Liver (tissue), 9 donors: ENCODE data around the gene FZD10. TPM values are rescaled to one million over a fixed set of nuclear protein-coding genes. Genes with fewer than 3 reads are reported as not detected.

ENCODE experiments used
- DNase-seq: peaks from one replicate; pipeline ENCODE4 v3.0.0-alpha.2; 2017; ENCODE audit warnings: low spot score
- H3K27ac ChIP-seq, 2 donors: one replicate each; pipeline ENCODE4 v1.7.0; 2013; ENCODE audit warnings: inconsistent platforms in 2 of 2, low read length in 2 of 2, control low read depth in 1 of 2, low read depth in 1 of 2, mild to moderate bottlenecking in 1 of 2
- H3K27me3 ChIP-seq, 4 donors: one replicate each; pipeline versions ENCODE4 v1.6.1 to v1.7.0; 2013; ENCODE audit warnings: low read length in 3 of 4, inconsistent platforms in 1 of 4, mild to moderate bottlenecking in 1 of 4, moderate library complexity in 1 of 4; ENCODE audit not compliant: control insufficient read depth in 4 of 4, insufficient read depth in 4 of 4
- H3K36me3 ChIP-seq, 4 donors: one replicate each; pipeline versions ENCODE4 v1.6.1 to v1.7.0; 2013; ENCODE audit warnings: low read length in 3 of 4, mild to moderate bottlenecking in 3 of 4, low read depth in 1 of 4, moderate library complexity in 1 of 4; ENCODE audit not compliant: control insufficient read depth in 4 of 4, insufficient read depth in 3 of 4
- H3K4me1 ChIP-seq, 4 donors: one replicate each; pipeline versions ENCODE4 v1.6.1 to v1.7.0; 2013; ENCODE audit warnings: low read length in 3 of 4, mild to moderate bottlenecking in 3 of 4, moderate library complexity in 1 of 4; ENCODE audit not compliant: control insufficient read depth in 4 of 4, insufficient read depth in 4 of 4
- H3K4me3 ChIP-seq, 3 donors: one replicate each; pipeline versions ENCODE4 v1.6.1 to v1.7.0; 2013; ENCODE audit warnings: low read length in 3 of 3, control low read depth in 1 of 3, low read depth in 1 of 3, mild to moderate bottlenecking in 1 of 3
- H3K9ac ChIP-seq, 2 donors: one replicate each; pipeline ENCODE4 v1.7.0; 2013; ENCODE audit warnings: low read length in 2 of 2, mild to moderate bottlenecking in 2 of 2, moderate library complexity in 2 of 2, control low read depth in 1 of 2, low read depth in 1 of 2
- H3K9me3 ChIP-seq, 4 donors: one replicate each; pipeline versions ENCODE4 v1.6.1 to v1.7.0; 2013; ENCODE audit warnings: low read length in 3 of 4; ENCODE audit not compliant: control insufficient read depth in 4 of 4
- ATF3 ChIP-seq: IDR thresholded peaks from 2 replicates; pipeline ENCODE4 v1.6.1; 2016; ENCODE audit warnings: antibody characterized with exemption
- FOXA1 ChIP-seq: IDR thresholded peaks from 2 replicates; pipeline ENCODE4 v1.6.1; 2016; ENCODE audit warnings: antibody characterized with exemption
- FOXA2 ChIP-seq: IDR thresholded peaks from 2 replicates; pipeline ENCODE4 v1.6.1; 2016; ENCODE audit warnings: antibody characterized with exemption
- HNF4A ChIP-seq, 2 donors: conservative IDR thresholded peaks; 2 replicates each; pipeline ENCODE4 v1.6.1; 2016; ENCODE audit warnings: antibody characterized with exemption in 2 of 2, mild to moderate bottlenecking in 2 of 2
- HNF4G ChIP-seq: IDR thresholded peaks from 2 replicates; pipeline ENCODE4 v1.6.1; 2016; ENCODE audit warnings: antibody characterized with exemption
- JUND ChIP-seq, 2 donors: IDR thresholded peaks; 2 replicates each; pipeline ENCODE4 v1.6.1; 2016; ENCODE audit warnings: antibody characterized with exemption in 2 of 2
- NR2F2 ChIP-seq: IDR thresholded peaks from 2 replicates; pipeline ENCODE4 v1.6.1; 2016; ENCODE audit warnings: antibody characterized with exemption
- RAD21 ChIP-seq, 2 donors: IDR thresholded peaks; 2 replicates each; pipeline ENCODE4 v1.6.1; 2016; ENCODE audit warnings: antibody characterized with exemption in 2 of 2, mild to moderate bottlenecking in 2 of 2
- REST ChIP-seq: IDR thresholded peaks from 2 replicates; pipeline ENCODE4 v1.6.1; 2016; ENCODE audit warnings: antibody characterized with exemption, mild to moderate bottlenecking
- RXRA ChIP-seq, 2 donors: IDR thresholded peaks; 2 replicates each; pipeline ENCODE4 v1.6.1; 2017 to 2018; ENCODE audit warnings: antibody characterized with exemption in 2 of 2, mild to moderate bottlenecking in 1 of 2
- SP1 ChIP-seq: IDR thresholded peaks from 2 replicates; pipeline ENCODE4 v1.6.1; 2018; ENCODE audit warnings: antibody characterized with exemption, mild to moderate bottlenecking
- TAF1 ChIP-seq: conservative IDR thresholded peaks from 2 replicates; pipeline ENCODE4 v1.6.1; 2016; ENCODE audit warnings: antibody characterized with exemption, mild to moderate bottlenecking
- YY1 ChIP-seq: IDR thresholded peaks from 2 replicates; pipeline ENCODE4 v1.6.1; 2016; ENCODE audit warnings: antibody characterized with exemption, mild to moderate bottlenecking
- WGBS: extraction: QIAGEN DNeasy Blood & Tissue Kit; methylation state at CpG from one replicate; pipeline ENCODE4 v1.1.7; 2013; 5-methylcytosine and 5-hydroxymethylcytosine counted together
- polyA plus RNA-seq, 2 donors: library from polyadenylated mRNA; stranded (reverse) in 1 of 2; unstranded in 1 of 2; fragments of 200-250 nt in 1 of 2; fragments of >200 nt in 1 of 2; fragmentation: Nextera tagmentation in 1 of 2; extraction: Ambion mirVana in 1 of 2; gene quantifications; one replicate each; pipeline versions ENCODE4 v1.2.1 to v1.2.3, GENCODE V29; 2013 to 2015
- total RNA-seq, 2 donors: library from RNA; depleted of rRNA; stranded (reverse); fragments of >200 nt; gene quantifications; one replicate each; pipeline ENCODE4 v1.2.3, GENCODE V29; 2014
- TF ChIP-seq, protein P1 (sequence below): IDR thresholded peaks from 2 replicates; pipeline ENCODE4 v1.6.1; 2016; ENCODE audit warnings: antibody characterized with exemption
- donor health status: healthy.
- donor health status: healthy.
- donor health status: healthy.
- donor health status: healthy.
- donor health status: healthy.

The FZD10 gene
- total and polyA plus RNA-seq, 4 donors = 0.02 TPM; not detected in 3

- TF ChIP-seq HNF4G (no peak), TAF1 (no peak), NR2F2 (no peak), RXRA (IDR thresholded peaks at IDR 0.05) (no peak)
Measured at GRCh38 chr12:130146176-130146931, 15.9 kb upstream of the FZD10 start (continued).

DNA sequence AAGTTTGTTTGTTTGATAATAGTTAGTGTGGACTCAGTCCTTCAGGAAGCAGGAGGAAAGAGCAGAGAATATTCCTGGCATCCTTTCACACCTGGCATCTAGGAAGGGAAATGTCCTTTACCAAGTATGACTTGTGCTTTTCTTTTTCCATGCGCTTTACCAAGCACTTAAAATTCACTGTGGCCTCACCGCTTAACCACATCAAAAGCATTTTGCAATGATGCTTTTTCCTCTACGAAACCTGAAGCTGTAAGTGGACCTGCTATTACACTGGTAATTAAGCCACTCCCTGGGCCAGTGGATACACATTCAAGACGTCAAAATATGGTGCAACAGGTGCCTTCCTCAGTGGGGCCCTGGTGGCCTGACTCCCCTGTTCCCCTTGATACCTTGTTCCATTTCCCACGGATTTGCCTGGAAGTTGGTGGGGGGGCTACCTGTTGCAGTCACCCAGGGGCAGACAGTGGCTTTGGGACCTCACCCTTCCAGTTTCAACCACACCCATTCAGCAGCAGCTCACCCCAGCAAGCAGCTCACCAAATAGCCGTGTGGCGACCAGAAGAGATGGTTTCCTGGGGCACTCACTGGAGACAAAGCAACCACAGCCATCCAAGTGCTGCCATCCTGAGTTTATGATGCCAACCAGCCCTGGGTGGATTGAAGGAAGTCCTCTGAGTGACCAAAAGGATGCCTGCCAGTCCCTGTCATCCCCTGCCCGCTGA lies 14.2 kb upstream of the FZD10 start:
- H3K4me3 ChIP-seq = no peak overlapping the region
- H3K36me3 ChIP-seq = no peaks in the 10 kb centered on the region
- WGBS = 50% methylated on average over 8 of the region's 8 CpGs
- no peak overlapping the region for H3K27ac ChIP-seq
- peaks cover 0 to 5% (median 0%) of the 10 kb centered on the region in 4 donors for H3K9me3 ChIP-seq
- no peak for TF ChIP-seq TAF1
- TF ChIP-seq SP1 = no peak
- no peak for TF ChIP-seq JUND (IDR thresholded peaks at IDR 0.05)
- DNase-seq = no peak
- H3K4me1 ChIP-seq = no peaks in the 10 kb centered on the region
- no peak overlapping the region for H3K9ac ChIP-seq
- H3K27me3 ChIP-seq = peaks cover 0 to 7% (median 0%) of the 10 kb centered on the region in 4 donors

DNA sequence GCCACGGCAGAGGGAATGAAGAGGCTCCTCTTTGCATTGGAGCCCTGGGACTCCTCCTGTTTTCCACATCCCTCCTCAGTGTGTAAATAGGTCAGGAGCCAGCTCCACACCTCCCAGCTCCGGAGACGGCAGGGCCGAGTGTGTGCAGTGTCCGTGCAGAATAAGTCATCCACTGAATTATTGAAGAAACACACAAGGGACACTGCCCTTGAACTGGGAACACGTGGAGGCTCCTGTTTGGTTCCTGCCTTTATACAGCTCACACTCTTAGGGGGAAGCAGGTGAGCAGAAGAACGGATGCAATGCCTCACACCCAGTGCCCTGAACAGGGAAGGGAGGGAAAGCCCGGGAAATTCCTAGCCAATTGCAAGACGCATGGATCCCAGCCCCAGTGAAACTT lies 10.4 kb upstream of the FZD10 start:
- Histone ChIP-seq H3K36me3 (no peaks in the 10 kb centered on the region), H3K9me3 (peaks cover 0 to 5% (median 0%) of the 10 kb centered on the region in 4 donors), H3K4me3 (no peak overlapping the region), H3K27me3 (peaks cover 0 to 15% (median 4%) of the 10 kb centered on the region in 4 donors), H3K9ac (no peak overlapping the region), H3K27ac (no peak overlapping the region), H3K4me1 (no peaks in the 10 kb centered on the region)
- no peak for DNase-seq
- no peak for TF ChIP-seq RXRA (IDR thresholded peaks at IDR 0.05)
- no peak for TF ChIP-seq NR2F2
- TF ChIP-seq, protein P1, sequence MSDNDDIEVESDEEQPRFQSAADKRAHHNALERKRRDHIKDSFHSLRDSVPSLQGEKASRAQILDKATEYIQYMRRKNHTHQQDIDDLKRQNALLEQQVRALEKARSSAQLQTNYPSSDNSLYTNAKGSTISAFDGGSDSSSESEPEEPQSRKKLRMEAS = no peak
- no peak for TF ChIP-seq YY1
- no peak for TF ChIP-seq RAD21 (IDR thresholded peaks at IDR 0.05)
- 71% methylated on average over 9 of the region's 9 CpGs for WGBS

GRCh38 chr12:130152386-130152785 lies 9.9 kb upstream of the FZD10 start:
- 87% methylated on average over 12 of the region's 12 CpGs for WGBS
- H3K36me3 ChIP-seq = no peaks in the 10 kb centered on the region
- H3K27ac ChIP-seq = no peak overlapping the region
- no peak overlapping the region for H3K4me3 ChIP-seq
- TF ChIP-seq FOXA2 = no peak
- H3K27me3 ChIP-seq = peaks cover 0 to 19% (median 6%) of the 10 kb centered on the region in 4 donors
- no peaks in the 10 kb centered on the region for H3K4me1 ChIP-seq
- no peak overlapping the region for H3K9ac ChIP-seq
- no peak for DNase-seq
- peaks cover 0 to 5% (median 0%) of the 10 kb centered on the region in 4 donors for H3K9me3 ChIP-seq

- Histone ChIP-seq H3K9me3 (peaks cover 0 to 3% (median 0%) of the 10 kb centered on the region in 4 donors), H3K4me3 (no peak overlapping the region), H3K27me3 (peaks cover 0 to 16% (median 7%) of the 10 kb centered on the region in 4 donors), H3K36me3 (no peaks in the 10 kb centered on the region), H3K4me1 (no peaks in the 10 kb centered on the region), H3K9ac (no peak overlapping the region), H3K27ac (no peak overlapping the region)
- 80% methylated on average over 7 of the region's 7 CpGs for WGBS
- no peak for DNase-seq
- TF ChIP-seq HNF4A (conservative IDR thresholded peaks at IDR 0.05) (no peak), YY1 (no peak), TAF1 (no peak), JUND (IDR thresholded peaks at IDR 0.05) (no peak), FOXA1 (no peak), REST (no peak), ATF3 (no peak)
- TF ChIP-seq, protein P1 = no peak
Measured at GRCh38 chr12:130153803-130154202, 8.5 kb upstream of the FZD10 start.
